ENCODE measurements around the gene MYL6. TPM values are rescaled to one million over a fixed set of nuclear protein-coding genes. Genes with fewer than 3 reads are reported as not detected.

Gene MYL6
- total and polyA plus RNA-seq, 9 of the 15 experiments (the other 6 are each of a cell fraction or from before 2014, with no cell fraction given): 557 to 1,664 (median 958) TPM

DNA sequence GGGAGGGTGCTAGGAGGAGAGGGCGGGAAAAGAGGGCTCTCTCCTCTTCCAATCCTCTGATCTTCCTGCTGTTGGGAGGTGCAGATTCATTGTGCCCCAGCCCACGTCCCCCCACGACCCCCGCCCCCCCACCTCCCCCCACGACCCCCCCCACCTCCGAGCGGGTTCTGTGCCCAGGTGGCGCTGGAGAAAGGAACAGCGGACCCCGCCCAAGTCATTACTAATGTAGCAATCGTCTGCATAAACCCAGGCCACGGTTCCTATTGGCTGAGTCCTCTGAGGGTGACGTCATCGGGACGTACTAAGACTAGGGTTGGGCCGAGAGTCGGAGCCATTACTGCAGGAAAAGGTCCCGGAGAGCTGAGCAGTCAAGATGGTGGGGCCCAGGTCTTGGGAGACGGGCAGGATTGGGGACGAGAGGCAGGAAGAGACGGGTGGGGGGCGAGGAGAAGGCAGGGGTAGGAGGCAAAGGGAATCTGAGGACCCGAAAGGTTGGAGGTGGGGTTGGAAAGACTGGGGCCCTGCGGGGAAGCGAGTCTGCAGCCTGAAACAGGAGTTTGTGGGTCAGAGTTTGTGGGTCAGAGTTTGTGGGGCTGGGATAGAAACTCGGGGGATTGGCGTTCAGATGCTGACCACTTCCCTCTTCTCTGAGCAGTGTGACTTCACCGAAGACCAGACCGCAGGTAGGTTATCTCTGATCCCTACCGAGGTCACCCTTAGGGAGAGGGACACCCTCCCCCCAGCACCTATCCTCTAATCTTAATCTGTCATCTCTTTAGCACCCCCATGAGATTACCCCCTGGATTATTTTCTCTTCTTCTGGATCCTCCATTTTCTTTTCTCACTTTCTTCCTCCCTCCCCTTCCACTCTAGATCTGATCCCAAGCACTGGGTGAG is at the start of gene MYL6 (continued):
- TF ChIP-seq ZSCAN32 (CRISPR knock-in tag; IDR thresholded peaks at IDR 0.05) (no peak; the same call in 1 of the 2 replicates), ZNF212 (CRISPR knock-in tag; IDR thresholded peaks at IDR 0.05) (no peak), L3MBTL2 (IDR thresholded peaks at IDR 0.05) (no peak), GTF2F1 (IDR thresholded peaks at IDR 0.05; ENCODE audit: low read depth, low read length) (no peak), PATZ1 (CRISPR knock-in tag; IDR thresholded peaks at IDR 0.05; ENCODE audit: borderline replicate concordance) (peak; percentile 85; the same call in 1 of the 2 replicates), ZNF766 (CRISPR knock-in tag; conservative IDR thresholded peaks at IDR 0.05) (peak; percentile 65), RNF2 (IDR thresholded peaks at IDR 0.05) (peak; percentile 7; the same call in 1 of the 2 replicates), NUFIP1 (IDR thresholded peaks at IDR 0.05; ENCODE audit: partially characterized antibody) (no peak), FOXA1 (IDR thresholded peaks at IDR 0.05; ENCODE audit: borderline replicate concordance) (no peak), TFAP4 (CRISPR knock-in tag; IDR thresholded peaks at IDR 0.05; ENCODE audit: borderline replicate concordance) (peak; percentile 17; the same call in 1 of the 2 replicates), TSC22D4 (tag; IDR thresholded peaks at IDR 0.05) (no peak)
- TF ChIP-seq, protein P1, sequence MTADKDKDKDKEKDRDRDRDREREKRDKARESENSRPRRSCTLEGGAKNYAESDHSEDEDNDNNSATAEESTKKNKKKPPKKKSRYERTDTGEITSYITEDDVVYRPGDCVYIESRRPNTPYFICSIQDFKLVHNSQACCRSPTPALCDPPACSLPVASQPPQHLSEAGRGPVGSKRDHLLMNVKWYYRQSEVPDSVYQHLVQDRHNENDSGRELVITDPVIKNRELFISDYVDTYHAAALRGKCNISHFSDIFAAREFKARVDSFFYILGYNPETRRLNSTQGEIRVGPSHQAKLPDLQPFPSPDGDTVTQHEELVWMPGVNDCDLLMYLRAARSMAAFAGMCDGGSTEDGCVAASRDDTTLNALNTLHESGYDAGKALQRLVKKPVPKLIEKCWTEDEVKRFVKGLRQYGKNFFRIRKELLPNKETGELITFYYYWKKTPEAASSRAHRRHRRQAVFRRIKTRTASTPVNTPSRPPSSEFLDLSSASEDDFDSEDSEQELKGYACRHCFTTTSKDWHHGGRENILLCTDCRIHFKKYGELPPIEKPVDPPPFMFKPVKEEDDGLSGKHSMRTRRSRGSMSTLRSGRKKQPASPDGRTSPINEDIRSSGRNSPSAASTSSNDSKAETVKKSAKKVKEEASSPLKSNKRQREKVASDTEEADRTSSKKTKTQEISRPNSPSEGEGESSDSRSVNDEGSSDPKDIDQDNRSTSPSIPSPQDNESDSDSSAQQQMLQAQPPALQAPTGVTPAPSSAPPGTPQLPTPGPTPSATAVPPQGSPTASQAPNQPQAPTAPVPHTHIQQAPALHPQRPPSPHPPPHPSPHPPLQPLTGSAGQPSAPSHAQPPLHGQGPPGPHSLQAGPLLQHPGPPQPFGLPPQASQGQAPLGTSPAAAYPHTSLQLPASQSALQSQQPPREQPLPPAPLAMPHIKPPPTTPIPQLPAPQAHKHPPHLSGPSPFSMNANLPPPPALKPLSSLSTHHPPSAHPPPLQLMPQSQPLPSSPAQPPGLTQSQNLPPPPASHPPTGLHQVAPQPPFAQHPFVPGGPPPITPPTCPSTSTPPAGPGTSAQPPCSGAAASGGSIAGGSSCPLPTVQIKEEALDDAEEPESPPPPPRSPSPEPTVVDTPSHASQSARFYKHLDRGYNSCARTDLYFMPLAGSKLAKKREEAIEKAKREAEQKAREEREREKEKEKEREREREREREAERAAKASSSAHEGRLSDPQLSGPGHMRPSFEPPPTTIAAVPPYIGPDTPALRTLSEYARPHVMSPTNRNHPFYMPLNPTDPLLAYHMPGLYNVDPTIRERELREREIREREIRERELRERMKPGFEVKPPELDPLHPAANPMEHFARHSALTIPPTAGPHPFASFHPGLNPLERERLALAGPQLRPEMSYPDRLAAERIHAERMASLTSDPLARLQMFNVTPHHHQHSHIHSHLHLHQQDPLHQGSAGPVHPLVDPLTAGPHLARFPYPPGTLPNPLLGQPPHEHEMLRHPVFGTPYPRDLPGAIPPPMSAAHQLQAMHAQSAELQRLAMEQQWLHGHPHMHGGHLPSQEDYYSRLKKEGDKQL (CRISPR knock-in tag; IDR thresholded peaks at IDR 0.05; ENCODE audit: borderline replicate concordance): no peak
- TF ChIP-seq, protein P2, sequence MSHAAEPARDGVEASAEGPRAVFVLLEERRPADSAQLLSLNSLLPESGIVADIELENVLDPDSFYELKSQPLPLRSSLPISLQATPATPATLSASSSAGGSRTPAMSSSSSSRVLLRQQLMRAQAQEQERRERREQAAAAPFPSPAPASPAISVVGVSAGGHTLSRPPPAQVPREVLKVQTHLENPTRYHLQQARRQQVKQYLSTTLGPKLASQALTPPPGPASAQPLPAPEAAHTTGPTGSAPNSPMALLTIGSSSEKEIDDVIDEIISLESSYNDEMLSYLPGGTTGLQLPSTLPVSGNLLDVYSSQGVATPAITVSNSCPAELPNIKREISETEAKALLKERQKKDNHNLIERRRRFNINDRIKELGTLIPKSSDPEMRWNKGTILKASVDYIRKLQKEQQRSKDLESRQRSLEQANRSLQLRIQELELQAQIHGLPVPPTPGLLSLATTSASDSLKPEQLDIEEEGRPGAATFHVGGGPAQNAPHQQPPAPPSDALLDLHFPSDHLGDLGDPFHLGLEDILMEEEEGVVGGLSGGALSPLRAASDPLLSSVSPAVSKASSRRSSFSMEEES (CRISPR knock-in tag; IDR thresholded peaks at IDR 0.05): no peak
- TF ChIP-seq, protein P3, sequence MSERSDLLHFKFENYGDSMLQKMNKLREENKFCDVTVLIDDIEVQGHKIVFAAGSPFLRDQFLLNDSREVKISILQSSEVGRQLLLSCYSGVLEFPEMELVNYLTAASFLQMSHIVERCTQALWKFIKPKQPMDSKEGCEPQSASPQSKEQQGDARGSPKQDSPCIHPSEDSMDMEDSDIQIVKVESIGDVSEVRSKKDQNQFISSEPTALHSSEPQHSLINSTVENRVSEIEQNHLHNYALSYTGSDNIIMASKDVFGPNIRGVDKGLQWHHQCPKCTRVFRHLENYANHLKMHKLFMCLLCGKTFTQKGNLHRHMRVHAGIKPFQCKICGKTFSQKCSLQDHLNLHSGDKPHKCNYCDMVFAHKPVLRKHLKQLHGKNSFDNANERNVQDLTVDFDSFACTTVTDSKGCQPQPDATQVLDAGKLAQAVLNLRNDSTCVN (CRISPR knock-in tag; IDR thresholded peaks at IDR 0.05): peak; percentile 99

Measured in K562 (cell line).